DOHH2 (cell line): ENCODE results near the gene MYO1H.

Experiments used
- EZH2phosphoT487 ChIP-seq: fragments of 200-600 bp; sonication (generic); IDR thresholded peaks from 2 replicates; pipeline ENCODE4 v1.6.1; 2017; ENCODE audit warnings: borderline replicate concordance, mild to moderate bottlenecking, antibody characterized with exemption, low read length, moderate library complexity, mixed read lengths
- TF ChIP-seq, protein P1 (sequence below): fragments of 200-600 bp; sonication (generic); IDR thresholded peaks from one replicate; pipeline ENCODE4 v1.5.1; 2014; ENCODE audit warnings: antibody characterized with exemption, mild to moderate bottlenecking, low read depth, low read length; ENCODE audit not compliant: poor library complexity, severe bottlenecking

DNA sequence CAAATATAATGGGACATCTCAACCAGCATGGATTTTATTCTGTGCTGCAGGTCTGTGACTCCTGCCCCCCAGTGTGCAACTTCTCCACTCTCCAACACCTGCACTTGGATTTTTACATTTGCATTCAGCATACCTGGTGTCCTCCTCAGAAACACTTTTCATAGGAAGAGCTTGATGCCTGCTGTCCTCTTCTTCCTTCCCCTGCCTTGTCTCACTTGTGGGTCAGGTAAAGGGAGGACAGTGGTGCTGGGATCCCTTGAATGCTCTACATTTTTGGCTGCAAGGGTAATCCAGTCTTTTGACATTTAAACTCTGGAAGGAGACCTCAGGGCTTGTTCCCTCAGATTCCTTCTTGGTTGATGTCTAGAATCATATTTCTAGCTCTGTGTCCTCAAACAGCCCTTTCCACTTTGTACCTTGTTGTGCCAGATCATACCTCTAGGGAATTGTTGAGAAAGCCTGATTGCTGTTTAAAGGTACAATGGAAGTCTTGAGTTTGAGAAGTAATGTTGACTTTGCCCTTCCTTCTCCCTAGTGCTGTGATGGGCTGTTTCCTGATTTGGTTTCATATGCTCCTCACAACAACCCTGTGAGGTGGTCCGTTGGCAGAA, 142.4 kb downstream of the MYO1H start:
- TF ChIP-seq, protein P1, sequence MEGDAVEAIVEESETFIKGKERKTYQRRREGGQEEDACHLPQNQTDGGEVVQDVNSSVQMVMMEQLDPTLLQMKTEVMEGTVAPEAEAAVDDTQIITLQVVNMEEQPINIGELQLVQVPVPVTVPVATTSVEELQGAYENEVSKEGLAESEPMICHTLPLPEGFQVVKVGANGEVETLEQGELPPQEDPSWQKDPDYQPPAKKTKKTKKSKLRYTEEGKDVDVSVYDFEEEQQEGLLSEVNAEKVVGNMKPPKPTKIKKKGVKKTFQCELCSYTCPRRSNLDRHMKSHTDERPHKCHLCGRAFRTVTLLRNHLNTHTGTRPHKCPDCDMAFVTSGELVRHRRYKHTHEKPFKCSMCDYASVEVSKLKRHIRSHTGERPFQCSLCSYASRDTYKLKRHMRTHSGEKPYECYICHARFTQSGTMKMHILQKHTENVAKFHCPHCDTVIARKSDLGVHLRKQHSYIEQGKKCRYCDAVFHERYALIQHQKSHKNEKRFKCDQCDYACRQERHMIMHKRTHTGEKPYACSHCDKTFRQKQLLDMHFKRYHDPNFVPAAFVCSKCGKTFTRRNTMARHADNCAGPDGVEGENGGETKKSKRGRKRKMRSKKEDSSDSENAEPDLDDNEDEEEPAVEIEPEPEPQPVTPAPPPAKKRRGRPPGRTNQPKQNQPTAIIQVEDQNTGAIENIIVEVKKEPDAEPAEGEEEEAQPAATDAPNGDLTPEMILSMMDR, result no peak
- TF ChIP-seq EZH2phosphoT487, result no peak
